HG03025 (cell line): ENCODE data around the gene PSD4.
A peak's percentile ranks its signal among the peaks of the same experiment; 100 is the strongest.

Experiments
- ATAC-seq: cut with Tn5 transposase; IDR thresholded peaks from one replicate; pipeline ENCODE4 v1.9.1; 2021; ENCODE audit warnings: mild to moderate bottlenecking, moderate library complexity; ENCODE audit not compliant: unreplicated experiment, low FRiP score

Gene PSD4

GRCh38 chr2:113234721-113235346, 61.1 kb downstream of the PSD4 start:
- ATAC-seq: no peak

GRCh38 chr2:113235347-113236226, 61.8 kb downstream of the PSD4 start:
- peak; percentile 61 for ATAC-seq

GRCh38 chr2:113236367-113237159, 62.8 kb downstream of the PSD4 start:
- ATAC-seq: no peak

GRCh38 chr2:113237604-113238160, 63.9 kb downstream of the PSD4 start:
- ATAC-seq: no peak

GRCh38 chr2:113238871-113239839, 65.4 kb downstream of the PSD4 start:
- ATAC-seq: no peak

- no peak for ATAC-seq
Observed at GRCh38 chr2:113240150-113240914, 66.6 kb downstream of the PSD4 start.

GRCh38 chr2:113240915-113241911, 67.4 kb downstream of the PSD4 start:
- no peak for ATAC-seq

- ATAC-seq: no peak
Observed at GRCh38 chr2:113242327-113242726, 68.6 kb downstream of the PSD4 start.

- ATAC-seq: no peak
Observed at GRCh38 chr2:113245276-113245711, 71.5 kb downstream of the PSD4 start.

GRCh38 chr2:113246606-113247005, 72.8 kb downstream of the PSD4 start:
- ATAC-seq: no peak

- no peak for ATAC-seq
Observed at GRCh38 chr2:113248997-113249770, 75.4 kb downstream of the PSD4 start.

- no peak for ATAC-seq
Observed at GRCh38 chr2:113251118-113251517, 77.3 kb downstream of the PSD4 start.

GRCh38 chr2:113252047-113252590, 78.3 kb downstream of the PSD4 start:
- no peak for ATAC-seq

GRCh38 chr2:113253453-113253852, 79.7 kb downstream of the PSD4 start:
- no peak for ATAC-seq

GRCh38 chr2:113255140-113256070, 81.6 kb downstream of the PSD4 start:
- no peak for ATAC-seq
